ENCODE measurements around the gene MYH11.

GRCh38 chr16:15732416-15732815 lies 124.4 kb downstream of the MYH11 start:
- TF ChIP-seq, protein P1, sequence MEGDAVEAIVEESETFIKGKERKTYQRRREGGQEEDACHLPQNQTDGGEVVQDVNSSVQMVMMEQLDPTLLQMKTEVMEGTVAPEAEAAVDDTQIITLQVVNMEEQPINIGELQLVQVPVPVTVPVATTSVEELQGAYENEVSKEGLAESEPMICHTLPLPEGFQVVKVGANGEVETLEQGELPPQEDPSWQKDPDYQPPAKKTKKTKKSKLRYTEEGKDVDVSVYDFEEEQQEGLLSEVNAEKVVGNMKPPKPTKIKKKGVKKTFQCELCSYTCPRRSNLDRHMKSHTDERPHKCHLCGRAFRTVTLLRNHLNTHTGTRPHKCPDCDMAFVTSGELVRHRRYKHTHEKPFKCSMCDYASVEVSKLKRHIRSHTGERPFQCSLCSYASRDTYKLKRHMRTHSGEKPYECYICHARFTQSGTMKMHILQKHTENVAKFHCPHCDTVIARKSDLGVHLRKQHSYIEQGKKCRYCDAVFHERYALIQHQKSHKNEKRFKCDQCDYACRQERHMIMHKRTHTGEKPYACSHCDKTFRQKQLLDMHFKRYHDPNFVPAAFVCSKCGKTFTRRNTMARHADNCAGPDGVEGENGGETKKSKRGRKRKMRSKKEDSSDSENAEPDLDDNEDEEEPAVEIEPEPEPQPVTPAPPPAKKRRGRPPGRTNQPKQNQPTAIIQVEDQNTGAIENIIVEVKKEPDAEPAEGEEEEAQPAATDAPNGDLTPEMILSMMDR (conservative IDR thresholded peaks at IDR 0.05 in 1 of 2, IDR thresholded peaks at IDR 0.05 in 1 of 2; ENCODE audit: extremely low read depth in 1 of 2, insufficient read depth in 1 of 2, low read depth in 1 of 2, low read length in 2 of 2), result no peak
- no peak for TF ChIP-seq EZH2 (IDR thresholded peaks at IDR 0.05; ENCODE audit: borderline replicate concordance, low read length)

All from mammary epithelial cell (primary cell).